ACHN (cell line): ENCODE results near the gene SPATA9.

ENCODE experiments used
- DNase-seq: peaks from one replicate; pipeline ENCODE4 v3.0.0-alpha.2; 2015
- in situ Hi-C: cut with HindIII; loops from 2 replicates; pipeline ENCODE4 v1.10.0; 2017; ENCODE audit warnings: low sequenced_read_pairs, low pct_ligation_motif_present, low pct_unique_long_range_greater_than_20kb

The SPATA9 gene

GRCh38 chr5:95627971-95628810 is 54.6 kb downstream of the SPATA9 start:
- in situ Hi-C loops = no loop called here

GRCh38 chr5:95626701-95627100 is 56.1 kb downstream of the SPATA9 start:
- in situ Hi-C loops = no loop called here
- DNase-seq = no peak

More at GRCh38 chr5:95627971-95628810, 54.6 kb downstream of the SPATA9 start:
- no peak for DNase-seq

GRCh38 chr5:95624368-95624767 is 58.4 kb downstream of the SPATA9 start:
- DNase-seq = no peak
- in situ Hi-C loops = no loop called here

- no peak for DNase-seq
- in situ Hi-C loops = no loop called here
Measured at GRCh38 chr5:95623706-95624105, 59.1 kb downstream of the SPATA9 start.

- in situ Hi-C loops = no loop called here
- DNase-seq = no peak
Measured at GRCh38 chr5:95621839-95622629, 60.8 kb downstream of the SPATA9 start.

GRCh38 chr5:95620870-95621838 is 61.6 kb downstream of the SPATA9 start:
- in situ Hi-C loops = no loop called here
- DNase-seq = no peak

- DNase-seq = peak; percentile 18
- in situ Hi-C loops = no loop called here
Measured at GRCh38 chr5:95620030-95620869, 62.5 kb downstream of the SPATA9 start, which contains the start of gene GPR150. Gene GPR150 (plus strand): TSS chr5:95620087. CDS start chr5:95620276, 189 bp downstream.

GRCh38 chr5:95619514-95620029 is 63.2 kb downstream of the SPATA9 start:
- in situ Hi-C loops = no loop called here
- DNase-seq = no peak

GRCh38 chr5:95619096-95619495 is 63.7 kb downstream of the SPATA9 start:
- in situ Hi-C loops = no loop called here
- no peak for DNase-seq

GRCh38 chr5:95617057-95617456 is 65.7 kb downstream of the SPATA9 start:
- no peak for DNase-seq
- in situ Hi-C loops = no loop called here

GRCh38 chr5:95615164-95615467 is 67.7 kb downstream of the SPATA9 start:
- no peak for DNase-seq
- in situ Hi-C loops = no loop called here

- no peak for DNase-seq
- in situ Hi-C loops = no loop called here
Measured at GRCh38 chr5:95613514-95613913, 69.3 kb downstream of the SPATA9 start.

- in situ Hi-C loops = no loop called here
- no peak for DNase-seq
Measured at GRCh38 chr5:95611396-95611795, 71.4 kb downstream of the SPATA9 start.

GRCh38 chr5:95610546-95610945 is 72.2 kb downstream of the SPATA9 start:
- in situ Hi-C loops = no loop called here
- no peak for DNase-seq

GRCh38 chr5:95609711-95610110 is 73.1 kb downstream of the SPATA9 start:
- no peak for DNase-seq
- in situ Hi-C loops = no loop called here
